ENCODE results near the gene CALD1. TPM values are rescaled to one million over a fixed set of nuclear protein-coding genes. Genes with fewer than 3 reads are reported as not detected.

Gene CALD1
- total and polyA plus RNA-seq, 7 donors, result 16.8 to 59.5 (median 25.0) TPM

- Histone ChIP-seq H3K4me1 (no peaks in the 10 kb centered on the region), H3K4me3 (no peak overlapping the region), H3K9me3 (no peaks in the 10 kb centered on the region), H3K27ac (no peak overlapping the region), H3K27me3 (ENCODE audit: insufficient read depth in 3 of 3, low read length in 2 of 3) (no peaks in the 10 kb centered on the region), H3K36me3 (ENCODE audit: insufficient read depth in 1 of 2, low read depth in 1 of 2) (no peaks in the 10 kb centered on the region)
- intact Hi-C loops (cut with DNase I), result no loop called here
- no peak for DNase-seq
- no peak for ATAC-seq
- WGBS, 3 donors, result 53 to 58% (median 54%) methylated on average over 3 of the region's 3 CpGs
- TF ChIP-seq CTCF (IDR thresholded peaks at IDR 0.05), result no peak
Observed at GRCh38 chr7:134772401-134772800, 7.0 kb upstream of the CALD1 start.

- no peak for TF ChIP-seq CTCF (IDR thresholded peaks at IDR 0.05)
- no peaks in the 10 kb centered on the region for H3K36me3 ChIP-seq (ENCODE audit: insufficient read depth in 1 of 2, low read depth in 1 of 2)
- intact Hi-C loops (cut with DNase I), result no loop called here
- no peaks in the 10 kb centered on the region for H3K4me1 ChIP-seq
- ATAC-seq, result no peak
- DNase-seq, result no peak
- H3K4me3 ChIP-seq, result no peak overlapping the region
- no peaks in the 10 kb centered on the region for H3K27me3 ChIP-seq (ENCODE audit: insufficient read depth in 3 of 3, low read length in 2 of 3)
- WGBS, 3 donors, result 69 to 71% (median 70%) methylated on average over 4 of the region's 4 CpGs
- H3K9me3 ChIP-seq, result no peaks in the 10 kb centered on the region
- H3K27ac ChIP-seq, result no peak overlapping the region
Observed at GRCh38 chr7:134773164-134773563, 6.3 kb upstream of the CALD1 start.

- WGBS, 3 donors, result 84 to 90% (median 86%) methylated on average over 3 of the region's 3 CpGs
- ATAC-seq (no peak), DNase-seq (no peak)
- Histone ChIP-seq H3K27ac (no peak overlapping the region), H3K36me3 (ENCODE audit: insufficient read depth in 1 of 2, low read depth in 1 of 2) (no peaks in the 10 kb centered on the region), H3K27me3 (ENCODE audit: insufficient read depth in 3 of 3, low read length in 2 of 3) (no peaks in the 10 kb centered on the region), H3K9me3 (no peaks in the 10 kb centered on the region), H3K4me3 (no peak overlapping the region), H3K4me1 (no peaks in the 10 kb centered on the region)
- no peak for TF ChIP-seq CTCF (IDR thresholded peaks at IDR 0.05)
- intact Hi-C loops (cut with DNase I), result no loop called here
Observed at GRCh38 chr7:134774119-134774518, 5.3 kb upstream of the CALD1 start.

GRCh38 chr7:134777470-134777869, 2.0 kb upstream of the CALD1 start:
- no peaks in the 10 kb centered on the region for H3K36me3 ChIP-seq (ENCODE audit: insufficient read depth in 1 of 2, low read depth in 1 of 2)
- no peak for TF ChIP-seq CTCF (IDR thresholded peaks at IDR 0.05)
- no peaks in the 10 kb centered on the region for H3K27me3 ChIP-seq (ENCODE audit: insufficient read depth in 3 of 3, low read length in 2 of 3)
- ATAC-seq (no peak), DNase-seq (no peak)
- WGBS, 3 donors, result 67 to 74% (median 71%) methylated on average over 3 of the region's 3 CpGs
- no peaks in the 10 kb centered on the region for H3K4me1 ChIP-seq
- H3K9me3 ChIP-seq, result no peaks in the 10 kb centered on the region
- H3K4me3 ChIP-seq, result no peak overlapping the region
- H3K27ac ChIP-seq, result no peak overlapping the region
- intact Hi-C loops (cut with DNase I), result no loop called here

GRCh38 chr7:134777908-134778580, 1.4 kb upstream of the CALD1 start:
- ATAC-seq (no peak), DNase-seq (no peak)
- H3K27me3 ChIP-seq (ENCODE audit: insufficient read depth in 3 of 3, low read length in 2 of 3), result no peaks in the 10 kb centered on the region
- no peak for TF ChIP-seq CTCF (IDR thresholded peaks at IDR 0.05)
- no peaks in the 10 kb centered on the region for H3K4me1 ChIP-seq
- peak overlapping the region; percentile 77 for H3K27ac ChIP-seq
- intact Hi-C loops (cut with DNase I), result no loop called here
- WGBS, 3 donors, result 60 to 72% (median 69%) methylated on average over 2 of the region's 2 CpGs
- no peaks in the 10 kb centered on the region for H3K36me3 ChIP-seq (ENCODE audit: insufficient read depth in 1 of 2, low read depth in 1 of 2)
- H3K9me3 ChIP-seq, result no peaks in the 10 kb centered on the region
- no peak overlapping the region for H3K4me3 ChIP-seq

All from psoas muscle (tissue), 8 donors.